Gastrocnemius medialis (tissue), 4 donors: ENCODE data around the gene JAM3.
"Not testable (repeated sequence)": the region's sequence is repeated elsewhere in the genome, so short reads cannot be mapped to it uniquely, and the experiment has no call there.

ENCODE experiments used
- POLR2A ChIP-seq, 2 donors: fragments of 450-650 bp; IDR thresholded peaks; one replicate each; pipeline ENCODE4 v1.6.1; 2017; ENCODE audit warnings: antibody characterized with exemption in 2 of 2, mild to moderate bottlenecking in 2 of 2, moderate library complexity in 2 of 2
- TF ChIP-seq, protein P1 (sequence below), 5 experiments: fragments of 450-650 bp in 3 of 5; fragments of 200-600 bp in 2 of 5; sonication (generic) in 2 of 5; IDR thresholded peaks in 4 of 5; conservative IDR thresholded peaks in 1 of 5; 1 replicate in 4 of 5; 2 replicates in 1 of 5; pipeline ENCODE4 v1.5.1; 2016 to 2019; ENCODE audit warnings: antibody characterized with exemption in 5 of 5, mild to moderate bottlenecking in 3 of 5, moderate library complexity in 3 of 5

DNA sequence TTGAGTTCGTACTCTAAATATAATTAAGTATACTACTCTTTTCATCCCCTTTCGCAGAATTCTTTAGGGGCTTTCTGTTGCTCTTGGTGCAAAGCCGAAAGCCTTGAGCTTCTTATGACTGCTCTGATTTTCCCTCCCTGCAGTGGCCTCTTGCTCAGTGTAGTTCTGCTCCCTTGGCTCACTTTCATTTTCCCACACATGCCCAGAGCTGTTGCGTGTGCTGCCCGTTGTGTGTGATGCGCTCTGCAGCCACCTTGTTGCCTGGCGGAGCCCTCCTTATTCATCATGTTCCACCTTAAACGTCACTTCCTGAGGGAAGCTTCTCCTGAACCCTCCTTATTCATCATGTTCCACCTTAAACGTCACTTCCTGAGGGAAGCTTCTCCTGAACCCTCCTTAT lies 23.1 kb downstream of the JAM3 start:
- TF ChIP-seq, protein P1, sequence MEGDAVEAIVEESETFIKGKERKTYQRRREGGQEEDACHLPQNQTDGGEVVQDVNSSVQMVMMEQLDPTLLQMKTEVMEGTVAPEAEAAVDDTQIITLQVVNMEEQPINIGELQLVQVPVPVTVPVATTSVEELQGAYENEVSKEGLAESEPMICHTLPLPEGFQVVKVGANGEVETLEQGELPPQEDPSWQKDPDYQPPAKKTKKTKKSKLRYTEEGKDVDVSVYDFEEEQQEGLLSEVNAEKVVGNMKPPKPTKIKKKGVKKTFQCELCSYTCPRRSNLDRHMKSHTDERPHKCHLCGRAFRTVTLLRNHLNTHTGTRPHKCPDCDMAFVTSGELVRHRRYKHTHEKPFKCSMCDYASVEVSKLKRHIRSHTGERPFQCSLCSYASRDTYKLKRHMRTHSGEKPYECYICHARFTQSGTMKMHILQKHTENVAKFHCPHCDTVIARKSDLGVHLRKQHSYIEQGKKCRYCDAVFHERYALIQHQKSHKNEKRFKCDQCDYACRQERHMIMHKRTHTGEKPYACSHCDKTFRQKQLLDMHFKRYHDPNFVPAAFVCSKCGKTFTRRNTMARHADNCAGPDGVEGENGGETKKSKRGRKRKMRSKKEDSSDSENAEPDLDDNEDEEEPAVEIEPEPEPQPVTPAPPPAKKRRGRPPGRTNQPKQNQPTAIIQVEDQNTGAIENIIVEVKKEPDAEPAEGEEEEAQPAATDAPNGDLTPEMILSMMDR (IDR thresholded peaks at IDR 0.05 in 4 of 5, conservative IDR thresholded peaks at IDR 0.05 in 1 of 5): not testable (repeated sequence)
- not testable (repeated sequence) for TF ChIP-seq POLR2A (IDR thresholded peaks at IDR 0.05)
